Sigmoid colon (tissue), 7 donors: ENCODE results near the gene IGF2BP2. TPM values are rescaled to one million over a fixed set of nuclear protein-coding genes. Genes with fewer than 3 reads are reported as not detected.
"Not testable (repeated sequence)": the region's sequence is repeated elsewhere in the genome, so short reads cannot be mapped to it uniquely, and the experiment has no call there.

Experiments
- DNase-seq: peaks from one replicate; pipeline ENCODE4 v3.0.0-alpha.2; 2019
- H3K27ac ChIP-seq, 4 donors: fragments of 200-600 bp; sonication (generic); one replicate each; pipeline ENCODE4 v1.5.1; 2016 to 2019; ENCODE audit warnings: mild to moderate bottlenecking in 1 of 4
- H3K27me3 ChIP-seq, 3 donors: fragments of 200-600 bp; sonication (generic); one replicate each; pipeline ENCODE4 v1.5.1; 2019; ENCODE audit warnings: mild to moderate bottlenecking in 1 of 3
- H3K36me3 ChIP-seq, 4 donors: fragments of 200-600 bp; sonication (generic); one replicate each; pipeline ENCODE4 v1.5.1; 2016 to 2019
- H3K4me1 ChIP-seq, 4 donors: fragments of 200-600 bp; sonication (generic); one replicate each; pipeline ENCODE4 v1.5.1; 2017 to 2019
- H3K4me3 ChIP-seq, 4 donors: fragments of 200-600 bp; sonication (generic); one replicate each; pipeline ENCODE4 v1.5.1; 2017 to 2019; ENCODE audit warnings: mild to moderate bottlenecking in 2 of 4, moderate library complexity in 1 of 4
- H3K9me3 ChIP-seq, 4 donors: fragments of 200-600 bp in 3 of 4; sonication (generic) in 3 of 4; one replicate each; pipeline versions ENCODE4 v1.5.1 to v1.6.1; 2013 to 2019
- CTCF ChIP-seq, 4 experiments: fragments of 450-650 bp in 3 of 4; fragments of 200-600 bp in 1 of 4; IDR thresholded peaks; one replicate each; pipeline ENCODE4 v1.5.1; 2016 to 2019; ENCODE audit warnings: antibody characterized with exemption in 4 of 4, mild to moderate bottlenecking in 3 of 4, moderate library complexity in 2 of 4
- EP300 ChIP-seq, 4 donors: sonication (generic); formaldehyde crosslinking; IDR thresholded peaks; one replicate each; pipeline ENCODE4 v1.6.1; 2017; ENCODE audit warnings: antibody characterized with exemption in 4 of 4
- POLR2A ChIP-seq, 2 donors: fragments of 450-650 bp; IDR thresholded peaks; one replicate each; pipeline ENCODE4 v1.6.1; 2016; ENCODE audit warnings: antibody characterized with exemption in 2 of 2, mild to moderate bottlenecking in 2 of 2, moderate library complexity in 2 of 2
- POLR2AphosphoS5 ChIP-seq, 4 donors: sonication (generic); formaldehyde crosslinking; IDR thresholded peaks; one replicate each; pipeline ENCODE4 v1.6.1; 2017; ENCODE audit warnings: antibody characterized with exemption in 4 of 4
- WGBS, 2 donors: extraction: QIAGEN DNeasy Blood & Tissue Kit; methylation state at CpG; one replicate each; pipeline ENCODE4 v1.1.7; 2013; 5-methylcytosine and 5-hydroxymethylcytosine counted together
- intact Hi-C: fragments of 100-400 bp; cut with DNase I; formaldehyde crosslinking; loops from one replicate; pipeline ENCODE4 v1.15.1; 2023
- polyA plus RNA-seq, 3 donors: library from polyadenylated mRNA; stranded (reverse); fragments of 200-250 nt; gene quantifications; one replicate each; pipeline ENCODE4 v1.2.3, GENCODE V29; 2013
- total RNA-seq, 4 donors: library from RNA; depleted of rRNA; stranded (reverse); fragments of >200 nt; gene quantifications; one replicate each; pipeline ENCODE4 v1.1.0, GENCODE V29; 2016
- donor health status: healthy with polysubstance abuse.
- donor health status: Bipolar disorder and iron deficiency.
- donor health status: healthy.

Gene IGF2BP2
- total and polyA plus RNA-seq, 7 donors: 6.3 to 20.7 (median 14.7) TPM

- Histone ChIP-seq H3K9me3 (no peaks in the 10 kb centered on the region), H3K27me3 (no peaks in the 10 kb centered on the region), H3K27ac (no peak overlapping the region), H3K36me3 (no peaks in the 10 kb centered on the region), H3K4me3 (no peak overlapping the region), H3K4me1 (no peaks in the 10 kb centered on the region)
- TF ChIP-seq EP300 (IDR thresholded peaks at IDR 0.05) (no peak), POLR2A (IDR thresholded peaks at IDR 0.05) (no peak), POLR2AphosphoS5 (IDR thresholded peaks at IDR 0.05) (no peak), CTCF (IDR thresholded peaks at IDR 0.05) (peak in 2 of 4 experiments; percentile 26 to 40)
- DNase-seq: no peak
- WGBS, 2 donors: 95 to 98% methylated on average over 1 of the region's 1 CpG
- intact Hi-C loops: no loop called here
These were observed 147.6 kb downstream of the IGF2BP2 start for GRCh38 chr3:185677146-185677829.

- Histone ChIP-seq H3K4me3 (no peak overlapping the region), H3K27me3 (no peaks in the 10 kb centered on the region), H3K27ac (no peak overlapping the region), H3K4me1 (no peaks in the 10 kb centered on the region), H3K9me3 (no peaks in the 10 kb centered on the region), H3K36me3 (no peaks in the 10 kb centered on the region)
- 23 to 77% methylated on average over 4 of the region's 4 CpGs for WGBS, 2 donors
- intact Hi-C loops: no loop called here
- no peak for DNase-seq
- TF ChIP-seq POLR2A (IDR thresholded peaks at IDR 0.05) (no peak), EP300 (IDR thresholded peaks at IDR 0.05) (no peak), CTCF (IDR thresholded peaks at IDR 0.05) (no peak), POLR2AphosphoS5 (IDR thresholded peaks at IDR 0.05) (no peak)
These were observed 157.3 kb downstream of the IGF2BP2 start for GRCh38 chr3:185667574-185667973.

GRCh38 chr3:185663929-185664328 is 160.9 kb downstream of the IGF2BP2 start:
- 96% methylated on average over 5 of the region's 5 CpGs for WGBS, 2 donors
- H3K9me3 ChIP-seq: no peaks in the 10 kb centered on the region
- H3K27me3 ChIP-seq: no peaks in the 10 kb centered on the region
- H3K27ac ChIP-seq: no peak overlapping the region
- H3K4me1 ChIP-seq: peaks cover 0 to 19% (median 13%) of the 10 kb centered on the region in 4 donors
- intact Hi-C loops: loop anchor here (5.0 kb wide), 1 partner anchor 103 kb away; no protein-coding TSS in a partner anchor
- no peak overlapping the region for H3K4me3 ChIP-seq
- H3K36me3 ChIP-seq: no peaks in the 10 kb centered on the region
- TF ChIP-seq CTCF (IDR thresholded peaks at IDR 0.05) (no peak), POLR2A (IDR thresholded peaks at IDR 0.05) (no peak), POLR2AphosphoS5 (IDR thresholded peaks at IDR 0.05) (no peak), EP300 (IDR thresholded peaks at IDR 0.05) (no peak)
- no peak for DNase-seq

GRCh38 chr3:185661772-185662171 is 163.1 kb downstream of the IGF2BP2 start:
- intact Hi-C loops: loop anchor here (5.0 kb wide), 1 partner anchor 106 kb away; no protein-coding TSS in a partner anchor
- Histone ChIP-seq H3K27me3 (no peaks in the 10 kb centered on the region), H3K36me3 (no peaks in the 10 kb centered on the region), H3K4me3 (no peak overlapping the region), H3K27ac (no peak overlapping the region), H3K4me1 (peaks cover 0 to 41% (median 33%) of the 10 kb centered on the region in 4 donors), H3K9me3 (no peaks in the 10 kb centered on the region)
- 87 to 91% methylated on average over 4 of the region's 4 CpGs for WGBS, 2 donors
- DNase-seq: peak; percentile 43
- no peak for TF ChIP-seq POLR2A (IDR thresholded peaks at IDR 0.05)
- TF ChIP-seq EP300 (IDR thresholded peaks at IDR 0.05): no peak
- TF ChIP-seq POLR2AphosphoS5 (IDR thresholded peaks at IDR 0.05): no peak
- TF ChIP-seq CTCF (IDR thresholded peaks at IDR 0.05): no peak

GRCh38 chr3:185661296-185661695 is 163.5 kb downstream of the IGF2BP2 start:
- H3K9me3 ChIP-seq, H3K36me3 ChIP-seq, H3K27ac ChIP-seq, H3K27me3 ChIP-seq, DNase-seq, H3K4me3 ChIP-seq: not testable (repeated sequence)
- intact Hi-C loops: loop anchor here (5.0 kb wide), 1 partner anchor 106 kb away; no protein-coding TSS in a partner anchor
- whole genome bisulfite sequencing, 2 donors: 91 to 93% methylated on average over 10 of the region's 10 CpGs
- peaks cover 0 to 45% (median 38%) of the 10 kb centered on the region in 4 donors for H3K4me1 ChIP-seq
